ENCODE data around the gene DAD1.
"Not testable (repeated sequence)": the region's sequence is repeated elsewhere in the genome, so short reads cannot be mapped to it uniquely, and the experiment has no call there.

Gene DAD1

DNA sequence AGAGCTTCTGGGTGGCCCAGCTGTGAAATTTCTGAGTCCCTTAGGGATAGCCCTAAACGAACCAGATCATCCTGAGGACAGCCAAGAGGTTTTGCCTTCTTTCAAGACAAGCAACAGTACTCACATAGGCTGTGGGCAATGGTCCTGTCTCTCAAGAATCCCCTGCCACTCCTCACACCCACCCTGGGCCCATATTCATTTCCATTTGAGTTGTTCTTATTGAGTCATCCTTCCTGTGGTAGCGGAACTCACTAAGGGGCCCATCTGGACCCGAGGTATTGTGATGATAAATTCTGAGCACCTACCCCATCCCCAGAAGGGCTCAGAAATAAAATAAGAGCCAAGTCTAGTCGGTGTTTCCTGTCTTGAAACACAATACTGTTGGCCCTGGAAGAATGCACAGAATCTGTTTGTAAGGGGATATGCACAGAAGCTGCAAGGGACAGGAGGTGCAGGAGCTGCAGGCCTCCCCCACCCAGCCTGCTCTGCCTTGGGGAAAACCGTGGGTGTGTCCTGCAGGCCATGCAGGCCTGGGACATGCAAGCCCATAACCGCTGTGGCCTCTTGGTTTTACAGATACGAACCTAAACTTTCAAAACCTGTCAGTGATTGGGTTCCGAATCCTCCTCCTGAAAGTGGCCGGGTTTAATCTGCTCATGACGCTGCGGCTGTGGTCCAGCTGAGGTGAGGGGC is 38.9 kb downstream of the DAD1 start:
- DNase-seq: peak; percentile 51

DNA sequence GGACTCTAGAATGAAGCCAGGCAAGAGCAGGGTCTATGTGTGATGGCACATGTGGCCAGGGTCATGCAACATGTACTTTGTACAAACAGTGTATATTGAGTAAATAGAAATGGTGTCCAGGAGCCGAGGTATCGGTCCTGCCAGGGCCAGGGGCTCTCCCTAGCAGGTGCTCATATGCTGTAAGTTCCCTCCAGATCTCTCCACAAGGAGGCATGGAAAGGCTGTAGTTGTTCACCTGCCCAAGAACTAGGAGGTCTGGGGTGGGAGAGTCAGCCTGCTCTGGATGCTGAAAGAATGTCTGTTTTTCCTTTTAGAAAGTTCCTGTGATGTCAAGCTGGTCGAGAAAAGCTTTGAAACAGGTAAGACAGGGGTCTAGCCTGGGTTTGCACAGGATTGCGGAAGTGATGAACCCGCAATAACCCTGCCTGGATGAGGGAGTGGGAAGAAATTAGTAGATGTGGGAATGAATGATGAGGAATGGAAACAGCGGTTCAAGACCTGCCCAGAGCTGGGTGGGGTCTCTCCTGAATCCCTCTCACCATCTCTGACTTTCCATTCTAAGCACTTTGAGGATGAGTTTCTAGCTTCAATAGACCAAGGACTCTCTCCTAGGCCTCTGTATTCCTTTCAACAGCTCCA is 39.6 kb downstream of the DAD1 start:
- no peak for DNase-seq

DNA sequence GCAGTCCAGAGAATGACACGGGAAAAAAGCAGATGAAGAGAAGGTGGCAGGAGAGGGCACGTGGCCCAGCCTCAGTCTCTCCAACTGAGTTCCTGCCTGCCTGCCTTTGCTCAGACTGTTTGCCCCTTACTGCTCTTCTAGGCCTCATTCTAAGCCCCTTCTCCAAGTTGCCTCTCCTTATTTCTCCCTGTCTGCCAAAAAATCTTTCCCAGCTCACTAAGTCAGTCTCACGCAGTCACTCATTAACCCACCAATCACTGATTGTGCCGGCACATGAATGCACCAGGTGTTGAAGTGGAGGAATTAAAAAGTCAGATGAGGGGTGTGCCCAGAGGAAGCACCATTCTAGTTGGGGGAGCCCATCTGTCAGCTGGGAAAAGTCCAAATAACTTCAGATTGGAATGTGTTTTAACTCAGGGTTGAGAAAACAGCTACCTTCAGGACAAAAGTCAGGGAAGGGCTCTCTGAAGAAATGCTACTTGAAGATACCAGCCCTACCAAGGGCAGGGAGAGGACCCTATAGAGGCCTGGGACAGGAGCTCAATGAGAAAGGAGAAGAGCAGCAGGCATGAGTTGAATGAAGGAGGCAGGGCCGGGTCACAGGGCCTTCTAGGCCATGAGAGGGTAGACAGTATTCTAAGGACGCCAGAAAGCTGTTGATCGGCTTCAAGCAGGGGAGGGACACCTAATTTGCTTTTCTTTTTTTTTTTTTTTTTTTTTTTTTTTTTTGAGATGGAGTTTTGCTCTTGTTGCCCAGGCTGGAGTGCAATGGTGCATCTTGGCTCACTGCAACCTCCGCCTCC is 40.9 kb downstream of the DAD1 start:
- no peak for DNase-seq

DNA sequence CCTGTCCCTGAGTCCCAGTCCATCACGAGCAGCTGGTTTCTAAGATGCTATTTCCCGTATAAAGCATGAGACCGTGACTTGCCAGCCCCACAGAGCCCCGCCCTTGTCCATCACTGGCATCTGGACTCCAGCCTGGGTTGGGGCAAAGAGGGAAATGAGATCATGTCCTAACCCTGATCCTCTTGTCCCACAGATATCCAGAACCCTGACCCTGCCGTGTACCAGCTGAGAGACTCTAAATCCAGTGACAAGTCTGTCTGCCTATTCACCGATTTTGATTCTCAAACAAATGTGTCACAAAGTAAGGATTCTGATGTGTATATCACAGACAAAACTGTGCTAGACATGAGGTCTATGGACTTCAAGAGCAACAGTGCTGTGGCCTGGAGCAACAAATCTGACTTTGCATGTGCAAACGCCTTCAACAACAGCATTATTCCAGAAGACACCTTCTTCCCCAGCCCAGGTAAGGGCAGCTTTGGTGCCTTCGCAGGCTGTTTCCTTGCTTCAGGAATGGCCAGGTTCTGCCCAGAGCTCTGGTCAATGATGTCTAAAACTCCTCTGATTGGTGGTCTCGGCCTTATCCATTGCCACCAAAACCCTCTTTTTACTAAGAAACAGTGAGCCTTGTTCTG is 41.6 kb downstream of the DAD1 start:
- DNase-seq: no peak

DNA sequence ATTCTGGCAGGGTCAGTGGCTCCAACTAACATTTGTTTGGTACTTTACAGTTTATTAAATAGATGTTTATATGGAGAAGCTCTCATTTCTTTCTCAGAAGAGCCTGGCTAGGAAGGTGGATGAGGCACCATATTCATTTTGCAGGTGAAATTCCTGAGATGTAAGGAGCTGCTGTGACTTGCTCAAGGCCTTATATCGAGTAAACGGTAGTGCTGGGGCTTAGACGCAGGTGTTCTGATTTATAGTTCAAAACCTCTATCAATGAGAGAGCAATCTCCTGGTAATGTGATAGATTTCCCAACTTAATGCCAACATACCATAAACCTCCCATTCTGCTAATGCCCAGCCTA is 42.3 kb downstream of the DAD1 start:
- DNase-seq: no peak

DNA sequence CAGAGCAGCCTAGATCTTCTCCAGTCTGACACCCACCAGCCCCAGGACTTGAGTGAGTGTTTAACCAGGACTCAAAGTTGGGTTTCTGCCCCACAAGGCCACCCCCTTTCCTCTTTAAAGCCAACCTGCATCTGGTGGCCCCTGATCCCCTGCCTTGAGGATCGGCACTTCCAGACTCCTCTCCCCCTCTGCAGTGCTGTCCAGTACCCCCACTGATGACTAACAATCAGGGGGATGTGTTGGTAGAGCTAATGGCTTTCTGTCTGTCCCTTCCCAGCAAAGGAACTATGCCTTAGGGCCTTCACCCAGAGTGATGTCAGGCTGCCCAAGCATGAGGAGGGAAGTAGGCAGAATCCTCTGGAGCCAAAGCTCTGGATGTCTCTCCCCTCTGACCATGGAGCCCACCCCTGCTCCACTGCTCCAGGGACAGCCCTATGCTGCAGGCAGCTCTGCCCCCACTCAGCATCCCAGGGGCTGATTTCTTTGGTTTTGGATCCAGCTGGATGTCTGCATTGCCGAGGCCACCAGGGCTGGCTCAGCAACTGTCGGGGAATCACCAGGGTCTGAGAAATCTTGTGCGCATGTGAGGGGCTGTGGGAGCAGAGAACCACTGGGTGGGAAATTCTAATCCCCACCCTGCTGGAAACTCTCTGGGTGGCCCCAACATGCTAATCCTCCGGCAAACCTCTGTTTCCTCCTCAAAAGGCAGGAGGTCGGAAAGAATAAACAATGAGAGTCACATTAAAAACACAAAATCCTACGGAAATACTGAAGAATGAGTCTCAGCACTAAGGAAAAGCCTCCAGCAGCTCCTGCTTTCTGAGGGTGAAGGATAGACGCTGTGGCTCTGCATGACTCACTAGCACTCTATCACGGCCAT is 42.9 kb downstream of the DAD1 start:
- DNase-seq: peak; percentile 9

DNA sequence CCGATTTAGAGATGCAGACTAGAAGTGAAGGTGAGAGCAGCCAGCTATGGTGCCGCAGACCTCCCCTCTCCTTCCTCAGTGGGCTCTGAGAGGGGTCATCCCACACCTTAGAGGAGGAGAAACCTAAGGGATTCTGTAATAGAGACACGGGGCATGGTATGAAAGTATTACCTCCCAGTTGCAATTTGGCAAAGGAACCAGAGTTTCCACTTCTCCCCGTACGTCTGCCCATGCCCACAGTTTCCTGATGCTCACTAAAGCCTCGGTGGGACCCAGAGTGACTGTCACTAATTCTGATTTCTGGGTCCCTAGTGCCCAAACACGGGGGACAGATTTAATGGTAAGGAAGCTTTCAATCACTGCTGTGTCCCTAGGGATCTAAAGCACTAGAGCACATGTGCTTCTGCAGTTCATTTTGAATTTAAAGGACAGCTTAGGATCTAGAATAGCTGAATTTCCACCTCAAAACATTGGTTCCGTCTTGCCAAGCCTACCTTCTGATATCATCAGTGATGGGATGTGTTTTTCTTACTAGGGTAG is 44.1 kb downstream of the DAD1 start:
- DNase-seq: no peak

DNA sequence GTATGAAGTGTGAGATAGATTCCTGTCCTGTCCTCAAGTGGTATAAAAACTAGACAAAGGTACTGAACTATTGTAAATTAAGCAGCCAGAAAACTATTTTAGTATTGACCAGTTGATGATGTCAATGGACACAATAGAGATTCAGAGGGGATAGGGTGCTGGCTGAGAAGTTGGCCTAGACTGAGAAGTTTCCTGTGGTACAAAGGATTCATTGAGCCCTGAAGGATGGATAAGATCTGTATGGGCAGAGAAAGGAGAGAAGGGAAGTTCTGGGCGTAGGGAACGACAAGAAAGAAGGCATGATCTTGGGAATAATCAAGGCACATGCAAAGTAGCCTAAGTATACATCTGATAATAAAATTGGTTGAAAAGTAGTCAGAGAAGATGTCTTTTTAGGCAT is 44.6 kb downstream of the DAD1 start:
- no peak for DNase-seq

DNA sequence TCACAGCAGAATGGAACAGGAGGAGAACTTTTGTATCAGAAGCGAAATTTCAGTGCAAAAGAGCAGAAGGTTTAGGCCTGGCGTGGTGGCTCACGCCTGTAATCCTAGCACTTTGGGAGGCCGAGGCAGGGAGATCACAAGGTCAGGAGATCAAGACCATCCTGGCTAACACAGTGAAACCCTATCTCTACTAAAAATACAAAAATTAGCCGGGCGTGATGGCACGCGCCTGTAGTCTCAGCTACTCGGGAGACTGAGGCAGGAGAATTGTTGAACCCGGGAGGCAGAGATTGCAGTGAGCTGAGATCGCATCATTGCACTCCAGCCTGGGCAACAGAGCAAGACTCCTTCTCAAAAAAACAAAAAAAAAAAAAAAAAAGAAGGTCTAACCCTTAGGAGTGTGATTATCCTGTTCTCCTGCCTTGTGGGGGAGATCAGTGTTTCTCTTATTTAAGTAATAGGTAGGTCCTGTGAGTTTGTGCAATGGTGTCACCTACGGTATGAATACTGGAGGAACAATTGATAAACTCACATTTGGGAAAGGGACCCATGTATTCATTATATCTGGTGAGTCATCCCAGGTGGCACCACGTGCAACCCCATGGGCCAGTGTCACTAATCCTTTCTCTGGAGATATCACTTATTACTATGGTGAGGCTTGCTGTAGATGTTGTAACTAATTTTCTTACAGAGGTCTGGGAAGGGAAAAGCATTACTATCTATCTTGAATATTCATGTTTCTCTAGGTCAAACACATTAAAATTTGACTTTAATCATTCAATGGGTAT is 45.3 kb downstream of the DAD1 start:
- DNase-seq: not testable (repeated sequence)

DNA sequence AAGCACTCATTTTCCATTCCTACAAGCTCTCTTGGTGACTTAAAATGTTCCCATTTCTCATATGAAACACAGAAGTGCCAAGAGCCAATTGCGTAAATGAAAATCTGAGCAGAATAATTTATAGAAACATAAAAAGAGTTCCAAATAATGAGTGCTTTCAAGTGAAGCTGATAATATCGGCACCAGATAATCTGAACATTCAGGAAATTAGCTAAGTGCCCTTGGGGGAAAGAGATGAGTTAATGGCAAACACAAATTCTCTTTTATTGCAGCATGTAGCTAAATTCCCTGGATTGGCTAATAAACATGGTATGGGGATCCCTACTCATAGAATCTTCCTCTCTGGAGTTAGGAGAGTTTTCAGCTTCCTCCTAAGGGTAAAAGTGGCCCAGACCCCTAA is 46.7 kb downstream of the DAD1 start:
- no peak for DNase-seq

DNA sequence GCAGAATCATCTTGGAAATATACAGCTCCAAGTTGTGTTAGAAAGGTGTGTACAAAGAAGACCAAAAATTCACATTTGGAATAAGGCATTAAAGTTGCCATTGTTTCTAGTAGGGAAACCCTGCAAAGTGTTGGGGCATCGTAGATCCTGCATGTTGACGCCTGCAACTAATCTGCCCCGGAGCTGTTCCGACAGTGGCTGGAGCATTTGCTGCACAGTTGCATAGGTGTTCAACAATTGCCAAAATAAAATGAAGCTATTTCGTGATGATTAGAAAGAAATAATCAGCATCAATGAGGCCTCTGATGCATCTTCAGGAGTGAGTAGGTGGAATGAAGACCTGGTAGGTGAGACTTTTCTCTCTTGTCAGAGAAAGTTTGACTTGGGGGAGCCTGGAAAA is 47.3 kb downstream of the DAD1 start:
- DNase-seq: no peak

DNA sequence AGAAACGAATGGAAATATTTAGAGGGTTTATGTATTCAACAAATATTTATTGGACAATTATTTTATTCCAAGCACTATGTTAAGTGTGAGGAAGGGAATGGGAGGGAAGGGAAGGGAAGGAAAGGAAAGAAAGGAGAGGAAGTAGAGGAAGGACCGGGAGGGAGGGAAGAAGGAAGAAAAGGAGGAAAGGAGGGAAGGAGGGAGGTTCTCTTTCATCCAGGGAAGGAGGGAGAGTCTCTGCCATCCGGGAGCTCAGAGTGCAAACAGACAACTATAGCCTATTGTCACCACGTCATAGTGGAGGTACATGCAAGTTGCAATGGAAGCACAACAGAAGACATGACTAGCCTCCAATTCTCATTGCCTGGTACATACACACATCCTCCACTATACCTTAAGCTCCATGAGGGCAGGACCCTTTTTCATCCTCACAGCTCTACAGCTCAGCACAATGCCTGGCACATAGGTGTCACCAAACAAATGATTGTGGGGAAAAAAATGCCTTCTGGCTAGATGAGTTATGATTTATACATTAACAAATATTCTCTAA is 48.1 kb downstream of the DAD1 start:
- DNase-seq: no peak

DNA sequence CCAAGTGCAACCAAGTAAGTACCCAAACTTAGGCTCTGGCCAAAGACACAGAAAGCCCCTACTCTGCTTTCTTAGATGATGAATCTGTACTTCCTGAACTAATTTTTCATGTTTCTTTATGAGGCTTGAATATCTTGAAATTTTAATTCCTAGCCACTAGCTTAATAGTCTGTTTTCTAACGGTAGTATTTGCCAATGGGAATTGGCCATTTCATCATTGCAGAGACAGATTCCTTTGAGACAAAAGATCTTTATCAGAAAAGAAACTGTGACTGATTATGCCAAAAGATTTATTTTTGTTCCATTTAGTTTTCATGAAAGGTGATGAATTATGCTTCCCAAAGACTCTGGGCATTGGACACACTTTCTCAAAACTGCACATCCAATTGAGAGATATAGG is 48.7 kb downstream of the DAD1 start:
- DNase-seq: no peak

DNA sequence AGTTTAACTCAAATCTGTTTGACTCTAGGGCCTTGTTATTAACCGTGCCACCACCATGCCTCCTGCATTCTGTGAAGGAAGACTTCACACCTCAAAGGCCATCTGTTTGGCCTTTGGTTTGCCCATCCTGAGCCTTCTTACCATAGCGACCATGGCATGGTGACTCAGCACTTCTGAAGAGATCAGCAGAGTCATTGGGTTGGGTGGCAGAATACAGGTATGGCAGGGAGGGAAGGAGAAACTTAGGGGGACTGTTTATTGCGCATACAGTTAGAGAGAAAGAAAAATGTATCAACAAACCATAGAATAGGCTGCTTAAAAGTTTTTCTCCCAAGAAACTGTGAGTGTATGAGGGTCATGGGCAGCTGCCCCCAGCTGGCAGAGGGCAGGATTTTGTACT is 49.2 kb downstream of the DAD1 start:
- no peak for DNase-seq

DNA sequence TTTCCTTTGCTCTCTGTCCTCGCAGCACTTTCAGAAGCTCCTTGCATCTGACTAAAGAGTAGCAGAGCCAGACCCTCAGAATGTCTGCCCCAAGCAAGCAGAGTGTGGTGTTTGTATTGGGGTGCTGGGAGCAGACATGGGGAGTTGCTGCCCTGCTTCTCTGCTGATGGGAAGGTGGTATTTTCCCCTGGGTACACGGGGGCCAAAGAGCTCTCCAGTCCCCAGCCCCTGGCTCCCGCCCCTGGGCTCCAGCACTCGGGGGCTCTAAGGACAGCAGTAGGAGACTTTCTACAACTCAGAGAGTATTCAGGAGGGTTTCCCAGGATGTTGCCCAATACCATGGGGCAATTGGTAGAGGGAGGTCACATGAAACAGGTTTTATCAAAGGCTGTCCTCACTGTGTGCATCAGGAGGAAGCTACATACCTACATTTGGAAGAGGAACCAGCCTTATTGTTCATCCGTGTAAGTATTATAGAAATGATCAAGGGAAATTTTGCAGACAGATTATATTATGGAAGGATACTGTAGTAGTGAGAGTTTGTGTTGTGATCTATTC is 50.3 kb downstream of the DAD1 start:
- DNase-seq: peak; percentile 48

DNA sequence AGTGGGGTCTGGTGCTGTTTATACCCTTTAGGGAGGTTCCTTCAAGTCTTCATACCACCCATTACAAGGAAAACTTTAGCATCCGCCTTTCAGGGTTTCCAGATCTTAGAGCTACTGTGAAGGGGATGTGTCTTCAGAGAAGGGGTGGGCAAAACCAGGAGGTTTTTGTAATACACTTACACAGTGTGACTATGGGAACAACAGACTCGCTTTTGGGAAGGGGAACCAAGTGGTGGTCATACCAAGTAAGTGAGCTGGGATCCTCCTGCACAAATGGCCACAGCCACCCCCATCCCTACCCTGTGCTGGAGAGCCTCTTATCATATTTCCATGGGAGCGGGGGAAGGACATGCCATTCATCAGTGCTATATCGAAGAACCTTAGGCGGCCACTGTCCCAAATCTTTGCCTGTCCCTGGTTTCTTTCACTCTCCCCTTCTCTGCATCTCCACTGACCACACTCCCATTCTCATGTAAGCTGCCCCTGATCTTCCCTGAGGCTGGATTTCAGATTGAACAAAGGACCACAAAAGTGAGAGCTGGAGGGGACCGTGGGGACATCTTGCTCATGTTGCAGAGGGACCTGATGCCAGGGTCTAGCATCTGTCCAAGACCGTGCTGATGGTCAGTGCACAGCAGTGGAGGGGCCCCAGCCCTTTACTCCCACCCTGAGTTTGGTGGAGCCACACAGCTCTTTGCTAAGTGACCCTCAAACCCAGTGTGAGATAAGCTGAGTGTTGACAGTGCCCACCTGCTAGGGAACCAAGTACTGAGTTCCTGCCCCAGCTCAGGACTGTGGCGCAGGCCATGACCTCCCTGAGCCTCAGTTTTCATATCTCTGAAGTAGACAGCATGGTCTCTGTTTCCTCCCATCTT is 51.4 kb downstream of the DAD1 start:
- no peak for DNase-seq

DNA sequence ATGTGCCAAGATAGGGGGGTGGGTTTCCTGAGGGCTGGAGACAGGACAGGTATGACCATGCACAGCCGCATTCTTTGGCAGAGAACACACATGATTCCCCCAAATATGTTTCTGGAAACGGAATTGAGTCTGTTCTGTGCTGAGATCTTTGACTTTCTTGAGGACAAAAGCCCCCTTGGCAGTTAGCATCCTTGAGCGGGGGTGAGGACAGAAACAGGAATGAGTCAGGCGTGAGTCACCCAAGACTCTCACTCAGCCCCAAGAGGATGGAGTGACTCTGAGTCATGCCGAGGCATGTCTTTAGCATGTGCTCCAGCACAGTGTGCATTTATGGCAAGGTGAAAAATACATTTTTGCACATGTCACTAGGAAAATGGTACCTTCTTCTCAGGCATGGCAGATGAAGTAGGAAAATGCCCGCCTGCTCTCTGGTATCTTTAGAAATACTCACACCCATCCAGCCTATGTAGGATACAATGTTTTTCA is 52.1 kb downstream of the DAD1 start:
- peak; percentile 92 for DNase-seq

DNA sequence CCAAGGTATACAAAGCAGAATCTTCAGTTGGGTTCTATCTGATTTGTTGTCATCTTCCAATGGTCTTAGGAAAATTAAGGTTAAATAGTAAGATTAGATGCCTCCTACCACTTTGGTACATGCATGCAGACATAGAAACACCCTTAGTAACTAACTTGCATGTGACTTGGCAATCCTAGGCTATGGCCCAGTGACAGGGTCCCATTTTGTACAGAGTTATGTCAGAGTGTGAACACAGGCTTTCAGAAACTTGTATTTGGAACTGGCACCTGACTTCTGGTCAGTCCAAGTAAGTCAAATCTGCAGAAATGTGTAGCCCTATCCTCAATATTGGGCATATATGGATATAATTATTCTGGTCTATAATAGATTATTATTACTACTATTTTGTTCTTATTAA is 53.1 kb downstream of the DAD1 start:
- no peak for DNase-seq

DNA sequence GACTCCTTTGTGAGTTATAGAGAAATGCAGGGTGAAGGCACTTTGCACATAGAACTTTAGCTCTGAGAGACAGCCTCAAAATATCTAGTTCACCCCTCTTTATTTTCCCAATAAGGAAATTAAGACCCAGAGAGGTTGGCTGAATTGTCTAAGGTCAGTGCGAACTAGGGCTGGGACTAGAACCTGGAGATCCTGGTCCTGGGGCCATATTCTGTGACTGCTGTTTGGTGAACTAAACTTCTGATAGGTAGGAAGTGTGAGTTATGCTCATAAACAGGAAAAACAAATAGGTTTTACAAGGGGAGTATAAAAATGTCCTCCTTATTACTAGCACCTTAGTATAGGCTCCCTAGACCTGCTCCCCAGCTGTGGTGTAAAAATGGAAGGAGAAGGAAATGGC is 53.9 kb downstream of the DAD1 start:
- DNase-seq: no peak

DNA sequence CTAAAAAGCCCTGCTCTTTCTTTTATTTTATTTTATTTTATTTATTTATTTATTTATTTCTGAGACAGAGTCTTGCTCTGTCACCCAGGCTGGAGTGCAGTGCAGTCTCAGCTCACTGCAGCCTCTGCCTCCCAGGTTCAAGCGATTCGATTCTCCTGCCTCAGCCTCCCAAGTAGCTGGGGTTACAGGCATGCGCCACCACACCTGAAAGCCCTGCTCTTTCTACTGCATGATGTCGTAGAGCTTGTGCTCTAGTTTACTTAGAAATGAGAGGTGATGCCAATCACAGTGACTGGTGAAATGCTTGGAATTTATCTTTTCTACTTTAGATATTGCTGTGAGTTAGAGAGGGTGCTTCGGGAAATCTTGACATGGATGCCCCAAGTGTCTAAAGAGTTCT is 54.5 kb downstream of the DAD1 start:
- no peak for DNase-seq

Data from MV-4-11 (cell line).